HG02870 (cell line): ENCODE data around the gene ADNP2.
"Not testable (repeated sequence)": the region's sequence is repeated elsewhere in the genome, so short reads cannot be mapped to it uniquely, and the experiment has no call there.

Experiments
- ATAC-seq: cut with Tn5 transposase; IDR thresholded peaks from one replicate; pipeline ENCODE4 v1.9.1; 2021; ENCODE audit warnings: mild to moderate bottlenecking, moderate library complexity; ENCODE audit not compliant: unreplicated experiment

The ADNP2 gene

DNA sequence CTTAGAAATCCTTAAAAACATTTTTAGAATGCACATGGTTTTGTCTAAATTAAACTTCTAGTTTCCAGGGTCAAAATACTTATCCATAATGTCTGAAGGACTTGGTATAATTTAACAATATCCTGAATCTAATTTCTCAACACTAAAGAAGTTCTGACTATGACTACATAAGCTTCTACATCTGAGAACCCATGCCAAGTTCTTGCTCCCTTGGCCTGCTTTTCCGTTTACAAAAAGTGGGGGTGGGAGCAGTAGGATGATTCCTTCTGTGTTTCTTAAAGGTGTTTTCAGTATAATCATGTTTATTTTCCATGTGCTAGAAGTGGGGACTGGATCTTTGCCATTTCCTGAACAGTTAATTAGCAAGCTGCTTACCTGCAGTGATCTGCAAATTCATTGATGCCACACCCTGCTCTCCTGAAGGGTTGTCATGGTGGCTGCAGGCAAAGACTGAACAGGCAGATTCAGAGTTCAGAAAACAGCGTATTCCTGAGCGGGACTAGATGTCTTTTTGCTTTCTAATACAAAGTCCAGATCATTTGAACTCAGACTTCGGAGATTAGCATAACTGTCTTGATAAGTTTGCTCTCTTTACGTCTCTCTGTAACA, 36.2 kb downstream of the ADNP2 start:
- no peak for ATAC-seq

GRCh38 chr18:80147037-80147417, 38.0 kb downstream of the ADNP2 start:
- peak; percentile 21 for ATAC-seq

- peak; percentile 79 for ATAC-seq
Observed at GRCh38 chr18:80147418-80148325, 38.6 kb downstream of the ADNP2 start.

DNA sequence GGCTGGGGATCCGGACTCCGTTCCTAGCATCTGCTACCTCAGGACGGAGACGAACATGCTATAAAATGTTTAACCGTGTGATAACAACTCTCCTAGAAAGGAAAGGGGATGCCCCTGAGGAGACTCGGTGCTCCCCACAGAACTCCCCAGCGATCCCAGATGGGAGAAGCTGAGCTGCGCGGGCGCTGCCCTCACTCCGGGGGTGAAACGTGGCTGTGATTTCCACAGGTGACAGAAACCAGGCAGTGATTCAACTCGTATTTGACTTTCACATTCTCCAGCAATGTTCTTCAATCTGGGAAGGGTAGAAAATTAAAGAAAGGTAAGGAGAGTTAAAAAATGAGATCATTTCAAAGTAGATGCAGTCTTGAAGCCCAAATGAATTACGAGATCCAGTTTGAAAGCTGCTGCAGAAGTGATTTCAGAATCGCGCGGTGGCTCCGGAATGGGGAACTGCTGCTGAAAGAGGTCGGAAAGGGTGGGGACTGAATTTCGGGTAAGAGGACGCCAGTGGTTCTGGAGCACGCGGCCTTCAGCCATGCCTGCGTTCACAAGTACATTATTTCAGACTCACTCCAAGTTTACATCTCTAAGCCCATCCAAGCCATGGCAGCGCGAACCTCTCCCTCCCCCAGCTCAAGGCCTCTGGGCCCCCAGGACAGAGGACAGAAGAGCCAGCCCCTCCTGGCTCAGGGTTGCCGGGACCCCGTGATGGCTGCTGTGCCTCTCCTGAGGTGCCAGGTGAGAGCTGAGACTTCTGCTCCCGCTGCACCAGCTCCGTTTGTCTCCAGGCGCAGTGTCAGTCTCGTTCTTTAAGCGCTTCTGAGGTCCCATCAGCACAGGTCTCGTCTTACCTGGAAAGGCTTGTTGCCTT, 39.5 kb downstream of the ADNP2 start:
- peak; percentile 6 for ATAC-seq

- no peak for ATAC-seq
Observed at GRCh38 chr18:80149667-80150066, 40.6 kb downstream of the ADNP2 start.

DNA sequence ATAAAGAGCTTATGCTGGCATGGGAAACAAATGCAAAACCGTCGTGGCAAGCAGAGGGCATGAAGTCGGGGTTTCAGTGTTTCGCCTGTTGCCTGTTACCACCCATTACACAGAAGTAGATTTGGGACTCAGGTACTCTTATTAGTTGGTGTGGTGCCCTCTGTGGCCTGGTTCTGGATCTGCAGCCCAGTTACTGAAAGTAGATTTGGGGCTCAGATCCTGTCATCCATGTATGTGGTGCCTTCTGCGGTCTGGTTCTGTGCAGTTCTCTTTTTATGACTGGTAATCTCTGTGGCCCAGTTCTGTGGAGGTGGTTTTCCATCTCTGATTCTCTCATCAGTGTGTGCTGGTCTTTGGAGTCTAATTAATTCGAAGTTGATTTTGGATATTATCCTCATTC, 45.2 kb downstream of the ADNP2 start:
- ATAC-seq, result peak; percentile 82

DNA sequence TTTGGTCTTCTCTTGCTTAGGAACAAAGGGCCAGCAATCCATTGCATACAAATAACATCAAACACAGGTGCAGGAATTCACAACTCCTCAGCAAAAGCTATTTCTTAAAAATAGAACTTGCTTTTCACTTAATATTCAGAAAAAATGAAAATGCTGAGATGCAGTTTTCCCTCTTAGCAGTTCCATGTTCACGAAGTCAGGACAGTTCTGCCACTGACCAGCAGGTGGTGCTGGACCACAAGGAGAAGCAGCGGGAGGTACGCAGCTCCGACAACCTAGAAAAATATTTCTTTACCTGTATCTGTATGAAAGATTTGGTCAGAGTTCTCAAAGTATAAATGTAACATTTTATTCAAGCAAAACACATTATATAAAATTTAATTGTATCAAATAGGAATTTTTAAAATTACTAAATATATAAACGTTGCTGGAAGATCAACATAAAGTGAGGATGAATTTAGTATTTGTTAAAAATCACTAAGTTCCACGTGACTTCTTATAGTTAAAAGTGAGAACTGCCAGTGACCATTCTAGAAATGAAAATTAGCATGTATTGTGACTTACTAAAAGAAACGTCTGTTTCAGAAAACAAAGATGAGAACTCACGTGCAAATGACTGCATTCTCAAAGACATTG, 48.8 kb downstream of the ADNP2 start:
- no peak for ATAC-seq

- ATAC-seq, result no peak
Observed at GRCh38 chr18:80158365-80158764, 49.3 kb downstream of the ADNP2 start.

DNA sequence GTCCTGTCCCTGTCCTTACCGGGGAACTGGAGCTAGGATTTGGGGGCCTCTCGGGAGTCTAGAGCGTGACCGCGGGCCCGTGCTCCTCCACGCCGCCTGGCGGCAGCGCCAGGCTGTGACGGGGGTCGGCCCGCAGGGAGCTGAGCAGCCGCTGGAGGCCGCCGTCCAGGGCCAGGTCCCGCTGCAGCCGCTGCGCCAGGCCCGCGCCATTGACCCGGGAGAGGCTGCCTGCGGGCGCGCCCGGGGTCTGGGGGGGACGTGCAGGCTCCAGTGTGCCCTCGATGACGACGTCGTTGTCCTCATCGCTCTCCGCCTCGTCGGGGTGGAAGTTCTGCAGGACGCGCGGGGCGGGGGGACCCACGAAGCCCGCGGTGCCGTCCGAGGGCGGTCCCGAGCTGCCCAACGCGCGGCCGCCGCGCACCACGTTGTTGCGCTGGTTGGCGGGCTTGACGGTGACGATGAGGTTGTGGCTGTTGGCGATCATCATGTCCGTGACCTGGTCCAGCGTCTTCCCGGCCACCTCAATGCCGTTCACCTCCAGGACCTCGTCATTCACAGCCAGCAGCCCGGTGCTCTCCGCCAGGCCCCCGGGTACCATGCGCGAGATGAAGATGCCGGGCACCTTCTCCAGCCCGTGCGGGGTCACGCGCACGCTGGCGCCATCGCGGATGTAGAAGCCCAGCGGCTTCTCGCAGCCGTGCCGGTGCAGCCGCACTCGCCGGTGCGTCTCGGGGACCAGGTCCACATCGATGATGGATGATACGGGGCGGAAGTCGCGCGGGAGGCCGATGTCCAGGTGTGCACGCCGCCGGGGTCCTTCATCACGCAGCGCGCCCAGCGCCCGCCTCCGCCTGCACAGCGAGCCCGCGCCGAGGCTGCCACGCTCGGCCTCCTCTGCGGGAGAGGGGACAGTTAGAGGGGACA, 50.9 kb downstream of the ADNP2 start:
- ATAC-seq, result no peak

DNA sequence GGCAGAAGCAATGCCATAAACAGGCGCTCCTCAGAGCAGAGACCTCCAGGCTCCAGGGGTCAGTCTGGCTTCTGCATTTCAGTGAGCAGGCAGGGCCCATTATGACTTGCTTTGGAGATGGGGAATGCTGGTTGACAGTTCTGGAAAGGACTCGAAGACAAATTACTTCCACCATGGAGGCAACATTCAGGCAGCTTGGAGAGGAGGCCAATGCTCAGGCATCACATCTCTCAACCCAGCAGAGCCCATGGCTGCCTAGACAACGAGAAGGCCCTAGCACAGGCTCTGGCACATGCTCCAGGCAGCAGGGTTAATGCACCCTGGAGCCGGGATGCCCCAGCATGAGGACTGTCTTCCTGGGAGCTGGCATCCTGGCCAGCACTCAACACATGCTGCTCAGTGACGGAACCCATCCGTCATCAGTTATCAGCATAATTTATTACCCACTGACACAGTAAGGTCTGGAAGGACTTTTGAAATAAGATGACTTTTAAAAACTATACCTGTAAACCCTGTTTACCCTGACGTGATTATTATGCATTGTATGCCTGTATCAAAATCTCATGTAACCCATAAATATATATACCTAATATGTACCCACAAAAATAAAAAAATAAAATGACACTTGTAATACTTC, 52.8 kb downstream of the ADNP2 start:
- ATAC-seq, result no peak

- ATAC-seq, result no peak
Observed at GRCh38 chr18:80163183-80163582, 54.1 kb downstream of the ADNP2 start.

GRCh38 chr18:80164727-80165355, 55.8 kb downstream of the ADNP2 start:
- ATAC-seq, result not testable (repeated sequence)

- ATAC-seq, result no peak
Observed at GRCh38 chr18:80166240-80166639, 57.2 kb downstream of the ADNP2 start.

DNA sequence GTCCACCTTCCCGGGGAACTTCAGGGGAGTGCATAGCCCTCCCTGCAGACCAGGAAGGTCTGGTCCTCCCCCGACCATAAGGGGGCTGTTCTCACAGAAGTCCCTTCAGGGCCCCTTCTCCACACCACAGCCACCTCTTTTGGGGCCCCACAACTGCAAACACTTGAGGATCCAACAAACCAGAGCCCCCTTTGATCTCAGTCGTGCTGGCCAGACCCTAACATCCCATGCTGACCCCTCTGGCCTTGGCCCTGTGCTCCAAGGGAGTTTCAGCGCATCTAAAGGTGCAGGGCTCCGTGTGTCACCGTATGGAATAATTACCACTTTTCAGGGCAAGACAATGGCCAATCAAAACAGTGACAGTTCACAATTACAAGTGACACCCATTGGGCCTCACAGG, 57.7 kb downstream of the ADNP2 start:
- no peak for ATAC-seq

DNA sequence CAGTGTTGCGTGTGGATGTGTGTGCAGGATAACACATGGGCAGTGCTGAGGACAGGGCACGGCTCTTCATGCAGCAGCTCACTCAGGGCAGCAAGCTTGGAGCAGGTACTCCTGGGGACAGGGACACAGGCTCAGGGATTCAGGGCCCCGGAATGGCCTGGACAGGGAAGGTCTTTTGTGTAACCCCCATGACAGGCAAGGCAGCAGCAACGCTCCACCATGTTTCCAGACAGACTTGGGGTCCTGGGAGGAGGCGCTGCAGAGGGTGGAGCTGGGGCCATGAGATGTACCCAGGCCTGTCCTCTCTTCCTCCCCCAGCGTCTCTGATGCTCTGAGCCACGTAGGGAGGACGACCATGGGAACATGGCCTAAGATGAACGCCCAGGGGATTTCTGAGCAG, 58.3 kb downstream of the ADNP2 start:
- no peak for ATAC-seq

DNA sequence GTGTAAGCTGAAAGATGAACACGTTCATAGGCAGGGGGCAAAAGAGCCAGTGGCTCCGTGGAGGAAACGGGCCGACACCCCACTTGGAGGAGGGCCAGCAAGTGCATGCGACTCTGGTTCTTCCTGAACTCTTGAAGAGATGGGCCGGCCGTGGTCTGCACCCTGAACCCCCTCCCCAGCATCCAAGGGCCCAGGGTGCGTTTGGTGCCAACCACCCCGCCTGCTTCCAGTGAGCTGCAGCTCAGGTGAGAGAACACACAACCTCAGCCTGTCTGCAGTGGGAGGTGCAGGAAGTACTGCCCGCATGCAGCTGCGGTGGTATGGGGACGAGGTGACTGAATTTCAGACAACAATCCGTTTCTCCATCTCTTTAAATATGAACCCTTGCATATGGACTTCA, 58.9 kb downstream of the ADNP2 start:
- ATAC-seq, result no peak

DNA sequence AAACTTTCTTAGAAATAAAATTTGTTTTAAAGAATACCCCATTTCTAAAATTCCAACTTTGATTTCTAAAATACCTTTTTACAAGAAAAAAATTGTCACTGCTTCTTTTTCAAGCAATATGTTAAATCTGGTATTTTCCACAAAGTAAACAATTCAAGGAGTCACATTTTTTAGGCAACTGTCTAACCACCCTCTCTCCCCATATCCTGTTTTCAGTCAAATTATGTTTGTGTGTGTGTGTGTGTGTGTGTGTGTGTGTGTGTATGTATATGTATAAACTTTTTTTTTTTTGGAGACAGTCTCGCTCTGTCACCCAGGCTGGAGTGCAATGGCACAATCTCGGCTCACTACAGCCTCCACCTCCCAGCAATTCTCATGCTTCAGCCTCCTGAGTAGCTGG, 59.3 kb downstream of the ADNP2 start:
- ATAC-seq, result no peak

DNA sequence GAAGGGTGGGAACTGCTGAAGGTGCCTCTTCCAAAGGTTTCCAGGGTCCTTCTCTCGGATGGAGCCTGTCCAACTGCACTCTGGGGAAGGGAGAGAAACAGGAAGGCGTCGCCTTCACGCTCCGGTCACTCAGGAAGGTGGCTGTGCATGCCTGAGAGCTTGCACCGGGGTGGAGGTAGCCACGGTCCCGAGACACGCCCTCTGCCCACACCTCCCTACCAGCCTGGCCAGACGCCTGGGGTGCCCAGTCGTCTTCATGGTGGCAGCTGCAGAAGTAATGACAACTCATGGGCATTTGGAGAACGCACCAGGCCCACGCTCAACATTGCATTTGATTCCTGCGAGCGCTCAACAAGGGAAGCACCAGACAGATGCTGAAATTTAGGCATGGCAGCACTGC, 59.9 kb downstream of the ADNP2 start:
- no peak for ATAC-seq

DNA sequence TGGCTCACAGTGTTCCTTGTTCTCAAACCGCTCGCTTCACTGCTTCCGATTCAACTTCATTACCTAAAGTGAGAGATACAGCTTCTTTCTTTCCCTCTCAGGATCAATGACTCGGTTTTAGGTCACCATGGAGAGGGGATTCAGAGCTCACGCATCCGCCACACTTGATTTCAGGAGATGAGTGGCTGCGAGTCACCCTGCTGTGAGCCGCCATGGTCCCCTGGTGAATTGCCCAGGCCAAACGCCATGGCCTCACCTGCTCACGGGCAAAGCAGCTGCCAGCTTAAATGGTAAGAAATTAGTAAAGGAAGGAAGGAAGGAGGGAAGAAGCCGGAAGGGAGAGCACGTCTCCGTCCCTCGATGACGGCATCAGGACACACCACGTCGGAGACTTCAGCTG, 60.5 kb downstream of the ADNP2 start:
- ATAC-seq, result no peak
